Measurements from ENCODE around the gene PATJ. TPM values are rescaled to one million over a fixed set of nuclear protein-coding genes. Genes with fewer than 3 reads are reported as not detected.

The PATJ gene
- total RNA-seq, 1 donor from 2014 or later: 56.2 TPM

GRCh38 chr1:62100442-62100841, 358.2 kb downstream of the PATJ start:
- Histone ChIP-seq H3K9me3 (no peaks in the 10 kb centered on the region), H3K4me3 (no peak overlapping the region), H3K27me3 (no peaks in the 10 kb centered on the region), H3K27ac (no peak overlapping the region), H3K36me3 (no peaks in the 10 kb centered on the region), H3K4me1 (no peaks in the 10 kb centered on the region)
- intact Hi-C loops (cut with DNase I): no loop called here
- DNase-seq (no peak), ATAC-seq (no peak)
- TF ChIP-seq, protein P1, sequence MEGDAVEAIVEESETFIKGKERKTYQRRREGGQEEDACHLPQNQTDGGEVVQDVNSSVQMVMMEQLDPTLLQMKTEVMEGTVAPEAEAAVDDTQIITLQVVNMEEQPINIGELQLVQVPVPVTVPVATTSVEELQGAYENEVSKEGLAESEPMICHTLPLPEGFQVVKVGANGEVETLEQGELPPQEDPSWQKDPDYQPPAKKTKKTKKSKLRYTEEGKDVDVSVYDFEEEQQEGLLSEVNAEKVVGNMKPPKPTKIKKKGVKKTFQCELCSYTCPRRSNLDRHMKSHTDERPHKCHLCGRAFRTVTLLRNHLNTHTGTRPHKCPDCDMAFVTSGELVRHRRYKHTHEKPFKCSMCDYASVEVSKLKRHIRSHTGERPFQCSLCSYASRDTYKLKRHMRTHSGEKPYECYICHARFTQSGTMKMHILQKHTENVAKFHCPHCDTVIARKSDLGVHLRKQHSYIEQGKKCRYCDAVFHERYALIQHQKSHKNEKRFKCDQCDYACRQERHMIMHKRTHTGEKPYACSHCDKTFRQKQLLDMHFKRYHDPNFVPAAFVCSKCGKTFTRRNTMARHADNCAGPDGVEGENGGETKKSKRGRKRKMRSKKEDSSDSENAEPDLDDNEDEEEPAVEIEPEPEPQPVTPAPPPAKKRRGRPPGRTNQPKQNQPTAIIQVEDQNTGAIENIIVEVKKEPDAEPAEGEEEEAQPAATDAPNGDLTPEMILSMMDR (IDR thresholded peaks at IDR 0.05): no peak

GRCh38 chr1:62103846-62104245, 361.6 kb downstream of the PATJ start:
- DNase-seq: no peak
- no peaks in the 10 kb centered on the region for H3K4me1 ChIP-seq
- no peak overlapping the region for H3K27ac ChIP-seq
- H3K36me3 ChIP-seq: no peaks in the 10 kb centered on the region
- intact Hi-C loops (cut with DNase I): no loop called here
- ATAC-seq: no peak
- TF ChIP-seq, protein P1 (IDR thresholded peaks at IDR 0.05): no peak
- H3K27me3 ChIP-seq: no peaks in the 10 kb centered on the region
- H3K9me3 ChIP-seq: no peaks in the 10 kb centered on the region
- H3K4me3 ChIP-seq: no peak overlapping the region

- Histone ChIP-seq H3K27me3 (no peaks in the 10 kb centered on the region), H3K36me3 (no peaks in the 10 kb centered on the region), H3K27ac (no peak overlapping the region), H3K9me3 (no peaks in the 10 kb centered on the region), H3K4me3 (no peak overlapping the region), H3K4me1 (no peaks in the 10 kb centered on the region)
- TF ChIP-seq, protein P1 (IDR thresholded peaks at IDR 0.05): no peak
- ATAC-seq (no peak), DNase-seq (no peak)
- intact Hi-C loops (cut with DNase I): no loop called here
Observed at GRCh38 chr1:62107923-62108322, 365.6 kb downstream of the PATJ start.

- Histone ChIP-seq H3K4me1 (no peaks in the 10 kb centered on the region), H3K36me3 (no peaks in the 10 kb centered on the region), H3K27me3 (no peaks in the 10 kb centered on the region), H3K27ac (no peak overlapping the region), H3K9me3 (no peaks in the 10 kb centered on the region), H3K4me3 (no peak overlapping the region)
- TF ChIP-seq, protein P1 (IDR thresholded peaks at IDR 0.05): no peak
- DNase-seq: no peak
- no peak for ATAC-seq
- intact Hi-C loops (cut with DNase I): no loop called here
Observed at GRCh38 chr1:62109124-62109523, 366.8 kb downstream of the PATJ start.

GRCh38 chr1:62110198-62110817, 368.0 kb downstream of the PATJ start:
- Histone ChIP-seq H3K9me3 (no peaks in the 10 kb centered on the region), H3K4me3 (no peak overlapping the region), H3K27ac (no peak overlapping the region), H3K4me1 (no peaks in the 10 kb centered on the region), H3K27me3 (no peaks in the 10 kb centered on the region), H3K36me3 (no peaks in the 10 kb centered on the region)
- ATAC-seq (peak; percentile 28), DNase-seq (no peak)
- intact Hi-C loops (cut with DNase I): no loop called here
- TF ChIP-seq, protein P1 (IDR thresholded peaks at IDR 0.05): no peak

DNA sequence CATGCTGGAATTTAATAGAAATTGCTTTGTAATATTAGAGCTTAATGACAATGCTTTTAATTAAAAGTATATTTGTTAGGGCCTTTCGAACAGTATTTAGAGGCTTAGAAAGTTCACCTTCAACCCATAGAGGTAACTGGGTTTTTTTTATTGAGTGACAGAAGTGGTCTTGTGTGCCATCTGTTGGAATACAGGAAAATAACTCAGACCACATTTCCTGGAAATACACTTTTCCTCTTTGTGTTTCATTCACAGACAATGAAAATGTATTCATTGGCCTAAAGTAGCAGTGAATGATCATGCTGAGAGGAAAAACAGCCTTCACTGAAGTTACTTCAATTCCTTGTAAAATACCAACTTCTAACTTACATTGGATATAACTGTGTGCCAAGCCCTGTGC, 368.8 kb downstream of the PATJ start:
- no peaks in the 10 kb centered on the region for H3K27me3 ChIP-seq
- no peaks in the 10 kb centered on the region for H3K36me3 ChIP-seq
- H3K27ac ChIP-seq: no peak overlapping the region
- no peaks in the 10 kb centered on the region for H3K4me1 ChIP-seq
- ATAC-seq (no peak), DNase-seq (no peak)
- TF ChIP-seq, protein P1 (IDR thresholded peaks at IDR 0.05): no peak
- no peak overlapping the region for H3K4me3 ChIP-seq
- H3K9me3 ChIP-seq: no peaks in the 10 kb centered on the region
- intact Hi-C loops (cut with DNase I): no loop called here

Measured in upper lobe of right lung (tissue), 1 donor.